CD4-positive, alpha-beta T cell treated with Interleukin-4 for 4 hours (primary cell): ENCODE data around the gene ADIPOQ.
"Not testable (repeated sequence)": the region's sequence is repeated elsewhere in the genome, so short reads cannot be mapped to it uniquely, and the experiment has no call there.

Experiments
- DNase-seq: peaks from one replicate; pipeline ENCODE4 v3.0.0-alpha.2; 2020

Gene ADIPOQ

GRCh38 chr3:186826976-186827857, 15.3 kb upstream of the ADIPOQ start:
- DNase-seq: peak; percentile 83

GRCh38 chr3:186828340-186828739, 14.2 kb upstream of the ADIPOQ start:
- DNase-seq: no peak

- no peak for DNase-seq
These were observed 10.7 kb upstream of the ADIPOQ start for GRCh38 chr3:186831798-186832197.

- no peak for DNase-seq
These were observed 10.2 kb upstream of the ADIPOQ start for GRCh38 chr3:186832276-186832675.

- DNase-seq: no peak
These were observed 2.5 kb upstream of the ADIPOQ start for GRCh38 chr3:186839874-186840641.

- no peak for DNase-seq
These were observed 890 bp upstream of the ADIPOQ start for GRCh38 chr3:186841620-186842019.

GRCh38 chr3:186843039-186843432, 526 bp downstream of the ADIPOQ start:
- DNase-seq: no peak

- no peak for DNase-seq
These were observed 2.4 kb downstream of the ADIPOQ start for GRCh38 chr3:186844908-186845307.

- no peak for DNase-seq
These were observed 3.2 kb downstream of the ADIPOQ start for GRCh38 chr3:186845756-186846155.

- no peak for DNase-seq
These were observed 4.9 kb downstream of the ADIPOQ start for GRCh38 chr3:186847437-186847836.

- peak; percentile 79 for DNase-seq
These were observed 7.0 kb downstream of the ADIPOQ start for GRCh38 chr3:186849374-186849975.

GRCh38 chr3:186851835-186852234, 9.3 kb downstream of the ADIPOQ start:
- not testable (repeated sequence) for DNase-seq

- DNase-seq: no peak
These were observed 10.5 kb downstream of the ADIPOQ start for GRCh38 chr3:186852994-186853393.

GRCh38 chr3:186854146-186854545, 11.6 kb downstream of the ADIPOQ start:
- DNase-seq: no peak

- DNase-seq: no peak
These were observed 12.4 kb downstream of the ADIPOQ start for GRCh38 chr3:186854954-186855353.

- no peak for DNase-seq
These were observed 15.2 kb downstream of the ADIPOQ start for GRCh38 chr3:186857743-186858142.

GRCh38 chr3:186865215-186865853, 22.8 kb downstream of the ADIPOQ start:
- not testable (repeated sequence) for DNase-seq

- DNase-seq: not testable (repeated sequence)
These were observed 23.6 kb downstream of the ADIPOQ start for GRCh38 chr3:186866095-186866494.

- no peak for DNase-seq
These were observed 27.0 kb downstream of the ADIPOQ start for GRCh38 chr3:186869253-186870100.

GRCh38 chr3:186870421-186871201, 28.1 kb downstream of the ADIPOQ start:
- DNase-seq: no peak

GRCh38 chr3:186871403-186871924, 29.0 kb downstream of the ADIPOQ start:
- DNase-seq: peak; percentile 41
